ENCODE data around the gene KLHDC8B. TPM values are rescaled to one million over a fixed set of nuclear protein-coding genes. Genes with fewer than 3 reads are reported as not detected.

Gene KLHDC8B
- total RNA-seq: 10 to 100 TPM; 29.8 to 31.9 TPM
- long read RNA-seq, donor 1, transcript KLHDC8B-201 (6 exons, 1,959 nt): major isoform, 8 of 14 reads
- long read RNA-seq, donor 1, partial matches to known transcripts: 4 of 14 reads
- long read RNA-seq, donor 1, other reads (novel, unspliced or antisense): 2 of 14 reads
- long read RNA-seq, donor 2, transcript KLHDC8B-201 (6 exons, 1,959 nt): major isoform, 51 of 81 reads
- long read RNA-seq, donor 2, partial matches to known transcripts: 18 of 81 reads
- long read RNA-seq, donor 2, other reads (novel, unspliced or antisense): 12 of 81 reads

GRCh38 chr3:49171119-49171774 lies at the start of gene KLHDC8B:
Gene KLHDC8B, plus strand, starts transcription at chr3:49171598. Its CDS starts 1,172 bp downstream, at chr3:49172770.
- intact Hi-C loops (cut with DNase I): no loop called here
- peak; percentile 96 for DNase-seq (ENCODE audit: low spot score)

- no peak for DNase-seq (ENCODE audit: low spot score)
Measured at GRCh38 chr3:49122022-49122421, 49.4 kb upstream of the KLHDC8B start.

GRCh38 chr3:49122451-49122850 lies 48.9 kb upstream of the KLHDC8B start:
- DNase-seq (ENCODE audit: low spot score): no peak

More at GRCh38 chr3:49122022-49122421, 49.4 kb upstream of the KLHDC8B start:
- intact Hi-C loops (cut with DNase I): no loop called here

GRCh38 chr3:49122886-49123545 lies 48.4 kb upstream of the KLHDC8B start:
- DNase-seq (ENCODE audit: low spot score): no peak
- intact Hi-C loops (cut with DNase I): no loop called here

More at GRCh38 chr3:49122451-49122850, 48.9 kb upstream of the KLHDC8B start:
- intact Hi-C loops (cut with DNase I): no loop called here

- no peak for DNase-seq (ENCODE audit: low spot score)
- intact Hi-C loops (cut with DNase I): no loop called here
Measured at GRCh38 chr3:49123687-49124086, 47.7 kb upstream of the KLHDC8B start.

GRCh38 chr3:49124203-49124602 lies 47.2 kb upstream of the KLHDC8B start:
- intact Hi-C loops (cut with DNase I): no loop called here
- DNase-seq (ENCODE audit: low spot score): no peak

- no peak for DNase-seq (ENCODE audit: low spot score)
- intact Hi-C loops (cut with DNase I): no loop called here
Measured at GRCh38 chr3:49124991-49125670, 46.3 kb upstream of the KLHDC8B start.

GRCh38 chr3:49131040-49131439 lies 40.4 kb upstream of the KLHDC8B start:
- DNase-seq (ENCODE audit: low spot score): no peak
- intact Hi-C loops (cut with DNase I): no loop called here

GRCh38 chr3:49131576-49131975 lies 39.8 kb upstream of the KLHDC8B start:
- intact Hi-C loops (cut with DNase I): no loop called here

GRCh38 chr3:49132073-49132436 lies 39.3 kb upstream of the KLHDC8B start:
- DNase-seq (ENCODE audit: low spot score): no peak
- intact Hi-C loops (cut with DNase I): no loop called here

More at GRCh38 chr3:49131576-49131975, 39.8 kb upstream of the KLHDC8B start:
- no peak for DNase-seq (ENCODE audit: low spot score)

- DNase-seq (ENCODE audit: low spot score): peak; percentile 88
- intact Hi-C loops (cut with DNase I): no loop called here
Measured at GRCh38 chr3:49132437-49133225, 38.8 kb upstream of the KLHDC8B start, which contains the start of gene LAMB2. Gene LAMB2, minus strand, starts transcription at chr3:49133050. Its CDS starts 183 bp downstream, at chr3:49132867.

GRCh38 chr3:49133226-49133951 lies 38.0 kb upstream of the KLHDC8B start:
- DNase-seq (ENCODE audit: low spot score): peak; percentile 93
- intact Hi-C loops (cut with DNase I): no loop called here

- no peak for DNase-seq (ENCODE audit: low spot score)
- intact Hi-C loops (cut with DNase I): no loop called here
Measured at GRCh38 chr3:49134471-49135265, 36.7 kb upstream of the KLHDC8B start.

- intact Hi-C loops (cut with DNase I): no loop called here
Measured at GRCh38 chr3:49135499-49135898, 35.9 kb upstream of the KLHDC8B start.

GRCh38 chr3:49140080-49140479 lies 31.3 kb upstream of the KLHDC8B start:
- intact Hi-C loops (cut with DNase I): no loop called here
- no peak for DNase-seq (ENCODE audit: low spot score)

More at GRCh38 chr3:49135499-49135898, 35.9 kb upstream of the KLHDC8B start:
- no peak for DNase-seq (ENCODE audit: low spot score)

- no peak for DNase-seq (ENCODE audit: low spot score)
- intact Hi-C loops (cut with DNase I): no loop called here
Measured at GRCh38 chr3:49148159-49148558, 23.2 kb upstream of the KLHDC8B start.

- intact Hi-C loops (cut with DNase I): no loop called here
Measured at GRCh38 chr3:49151610-49152009, 19.8 kb upstream of the KLHDC8B start.

More at GRCh38 chr3:49151610-49152009, 19.8 kb upstream of the KLHDC8B start:
- no peak for DNase-seq (ENCODE audit: low spot score)

Measured in posterior vena cava (tissue), 2 donors.